CD4-positive, CD25-positive, alpha-beta regulatory T cell (primary cell): ENCODE measurements around the gene ERF. TPM values are rescaled to one million over a fixed set of nuclear protein-coding genes. Genes with fewer than 3 reads are reported as not detected.
A peak's percentile ranks its signal among the peaks of the same experiment; 100 is the strongest.

Experiments used
- ATAC-seq, 2 donors: fragments of 150-1000 bp; cut with Tn5 transposase; one replicate each; pipeline ENCODE4 v1.10.0; 2021; ENCODE audit warnings: low read depth in 2 of 2, moderate number of reproducible peaks in 2 of 2, moderate library complexity in 1 of 2
- DNase-seq, 3 donors: peaks; one replicate each; pipeline versions ENCODE4 v3.0.0 to v3.0.0-alpha.2; 2012 to 2022; ENCODE audit warnings: mixed read lengths in 1 of 3
- H3K27ac ChIP-seq: one replicate; pipeline ENCODE4 v1.7.0; 2013; ENCODE audit warnings: mild to moderate bottlenecking, low read length; ENCODE audit not compliant: insufficient read depth, poor library complexity, severe bottlenecking
- H3K27me3 ChIP-seq: one replicate; pipeline ENCODE4 v1.7.0; 2013; ENCODE audit warnings: low read length; ENCODE audit not compliant: control insufficient read depth, insufficient read depth
- H3K36me3 ChIP-seq: one replicate; pipeline ENCODE4 v1.7.0; 2013; ENCODE audit warnings: mild to moderate bottlenecking, low read length, moderate library complexity; ENCODE audit not compliant: control insufficient read depth, insufficient read depth
- H3K4me1 ChIP-seq: 2 replicates; pipeline ENCODE4 v1.7.0; 2013; ENCODE audit warnings: mild to moderate bottlenecking, low read length; ENCODE audit not compliant: insufficient read depth, control insufficient read depth, poor library complexity, severe bottlenecking
- H3K4me3 ChIP-seq: one replicate; pipeline ENCODE4 v1.7.0; 2013; ENCODE audit warnings: low read depth, mild to moderate bottlenecking, low read length, moderate library complexity
- H3K9me3 ChIP-seq, 2 experiments: 1 replicate in 1 of 2; 2 replicates in 1 of 2; pipeline ENCODE4 v1.7.0; 2013; ENCODE audit warnings: low read length in 2 of 2, mild to moderate bottlenecking in 1 of 2, moderate library complexity in 1 of 2; ENCODE audit not compliant: control insufficient read depth in 2 of 2
- H3K27ac Mint-ChIP-seq, 3 donors: one replicate each; pipeline ENCODE4 v1.8.0; 2020 to 2022; ENCODE audit warnings: mild to moderate bottlenecking in 3 of 3, mixed read lengths in 3 of 3, moderate library complexity in 2 of 3
- H3K27me3 Mint-ChIP-seq: one replicate; pipeline ENCODE4 v1.8.0; 2022; ENCODE audit warnings: mild to moderate bottlenecking, mixed read lengths
- H3K36me3 Mint-ChIP-seq: one replicate; pipeline ENCODE4 v1.8.0; 2020; ENCODE audit warnings: mixed read lengths
- H3K4me1 Mint-ChIP-seq, 4 donors: one replicate each; pipeline ENCODE4 v1.8.0; 2020 to 2022; ENCODE audit warnings: mixed read lengths in 4 of 4, mild to moderate bottlenecking in 1 of 4
- H3K4me3 Mint-ChIP-seq, 4 donors: one replicate each; pipeline ENCODE4 v1.8.0; 2020 to 2022; ENCODE audit warnings: mild to moderate bottlenecking in 4 of 4, mixed read lengths in 4 of 4, moderate library complexity in 3 of 4
- H3K9me3 Mint-ChIP-seq, 7 donors: one replicate each; pipeline ENCODE4 v1.8.0; 2020 to 2022; ENCODE audit warnings: mixed read lengths in 7 of 7, mild to moderate bottlenecking in 3 of 7, moderate library complexity in 2 of 7
- polyA plus RNA-seq, 4 donors: library from polyadenylated mRNA; unstranded; fragments of 300-500 nt; fragmentation: Illumina TruSeq; gene quantifications; one replicate each; pipeline ENCODE4 v1.2.3, GENCODE V29; 2021
- total RNA-seq: library from RNA; stranded (reverse); gene quantifications from one replicate; pipeline ENCODE4 v1.2.3, GENCODE V29; 2022

ERF gene
- total and polyA plus RNA-seq, 5 donors from 2014 or later: 1.4 to 96.4 (median 3.8) TPM

DNA sequence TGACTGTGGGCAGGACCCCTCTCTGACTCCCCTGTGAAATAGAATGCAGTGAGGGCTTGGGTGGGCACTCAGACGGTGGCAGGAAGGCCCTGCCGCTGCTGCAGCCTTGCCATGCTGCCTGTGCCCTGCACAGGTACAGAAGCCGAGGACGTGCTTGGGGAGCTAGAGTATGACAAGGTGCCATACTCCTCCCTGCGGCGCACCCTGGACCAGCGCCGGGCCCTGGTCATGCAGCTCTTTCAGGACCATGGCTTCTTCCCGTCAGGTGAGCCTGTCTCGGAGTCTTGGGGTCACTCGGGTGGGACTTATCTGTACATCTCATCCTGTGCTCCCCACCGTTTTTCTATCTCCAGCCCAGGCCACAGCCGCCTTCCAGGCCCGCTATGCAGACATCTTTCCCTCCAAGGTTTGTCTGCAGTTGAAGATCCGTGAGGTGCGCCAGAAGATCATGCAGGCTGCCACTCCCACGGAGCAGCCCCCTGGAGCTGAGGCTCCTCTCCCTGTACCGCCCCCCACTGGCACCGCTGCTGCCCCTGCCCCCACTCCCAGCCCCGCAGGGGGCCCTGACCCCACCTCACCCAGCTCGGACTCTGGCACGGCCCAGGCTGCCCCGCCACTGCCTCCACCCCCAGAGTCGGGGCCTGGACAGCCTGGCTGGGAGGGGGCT lies 39.7 kb upstream of the ERF start:
- Mint-ChIP-seq H3K27me3 (no peaks in the 10 kb centered on the region), H3K27ac (no peak overlapping the region), H3K9me3 (no peaks in the 10 kb centered on the region), H3K36me3 (peaks cover 5% of the 10 kb centered on the region), H3K4me1 (peaks cover 0 to 20% (median 9%) of the 10 kb centered on the region in 4 donors), H3K4me3 (peak overlapping the region in 1 of 4 donors; percentile 58)
- Histone ChIP-seq H3K27me3 (no peaks in the 10 kb centered on the region), H3K4me1 (peaks cover 3% of the 10 kb centered on the region), H3K4me3 (no peak overlapping the region), H3K9me3 (no peaks in the 10 kb centered on the region), H3K27ac (no peak overlapping the region), H3K36me3 (peaks cover 31% of the 10 kb centered on the region)
- DNase-seq (no peak), ATAC-seq (no peak)

DNA sequence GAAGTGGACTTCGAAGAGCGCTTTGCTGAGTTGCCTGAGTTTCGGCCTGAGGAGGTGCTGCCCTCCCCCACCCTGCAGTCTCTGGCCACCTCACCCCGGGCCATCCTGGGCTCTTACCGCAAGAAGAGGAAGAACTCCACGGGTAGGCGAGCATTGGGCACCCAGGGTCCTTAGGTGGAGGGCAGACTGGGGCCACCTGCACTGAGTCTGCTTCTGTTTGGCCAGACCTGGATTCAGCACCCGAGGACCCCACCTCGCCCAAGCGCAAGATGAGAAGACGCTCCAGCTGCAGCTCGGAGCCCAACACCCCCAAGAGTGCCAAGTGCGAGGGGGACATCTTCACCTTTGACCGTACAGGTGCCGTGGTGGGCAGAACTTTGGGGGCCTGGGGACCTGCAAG lies 39.0 kb upstream of the ERF start:
- no peaks in the 10 kb centered on the region for H3K9me3 ChIP-seq
- Mint-ChIP-seq H3K9me3 (no peaks in the 10 kb centered on the region), H3K27me3 (no peaks in the 10 kb centered on the region), H3K4me1 (peaks cover 0 to 20% (median 9%) of the 10 kb centered on the region in 4 donors), H3K27ac (no peak overlapping the region), H3K36me3 (peaks cover 5% of the 10 kb centered on the region), H3K4me3 (peak overlapping the region in 2 of 4 donors; percentile 21 to 58)
- H3K27me3 ChIP-seq: no peaks in the 10 kb centered on the region
- H3K4me1 ChIP-seq: peaks cover 3% of the 10 kb centered on the region
- no peak overlapping the region for H3K4me3 ChIP-seq
- DNase-seq: no peak
- ATAC-seq: no peak
- peaks cover 37% of the 10 kb centered on the region for H3K36me3 ChIP-seq
- no peak overlapping the region for H3K27ac ChIP-seq

DNA sequence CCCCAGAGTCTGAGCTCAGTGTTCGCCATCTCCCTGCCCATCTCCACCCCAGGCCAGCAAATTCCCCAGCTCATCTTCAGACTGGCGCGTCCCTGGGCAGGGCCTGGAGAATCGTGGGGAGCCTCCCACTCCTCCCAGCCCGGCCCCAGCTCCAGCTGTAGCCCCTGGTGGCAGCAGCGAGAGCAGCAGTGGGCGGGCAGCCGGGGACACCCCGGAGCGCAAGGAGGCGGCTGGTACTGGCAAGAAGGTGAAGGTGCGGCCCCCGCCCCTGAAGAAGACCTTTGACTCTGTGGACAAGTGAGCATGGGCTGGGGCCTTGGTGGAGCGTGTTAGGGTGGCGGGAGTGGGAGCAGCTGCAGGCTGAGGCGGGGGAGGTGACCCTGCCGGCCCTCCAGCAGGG lies 38.6 kb upstream of the ERF start:
- H3K27ac ChIP-seq: no peak overlapping the region
- Mint-ChIP-seq H3K27ac (no peak overlapping the region), H3K4me1 (peaks cover 0 to 20% (median 9%) of the 10 kb centered on the region in 4 donors), H3K9me3 (no peaks in the 10 kb centered on the region), H3K4me3 (peak overlapping the region in 1 of 4 donors; percentile 21), H3K36me3 (peaks cover 5% of the 10 kb centered on the region), H3K27me3 (no peaks in the 10 kb centered on the region)
- peaks cover 41% of the 10 kb centered on the region for H3K36me3 ChIP-seq
- no peaks in the 10 kb centered on the region for H3K27me3 ChIP-seq
- H3K9me3 ChIP-seq: no peaks in the 10 kb centered on the region
- DNase-seq: no peak
- no peak overlapping the region for H3K4me3 ChIP-seq
- no peak for ATAC-seq
- peaks cover 3% of the 10 kb centered on the region for H3K4me1 ChIP-seq

DNA sequence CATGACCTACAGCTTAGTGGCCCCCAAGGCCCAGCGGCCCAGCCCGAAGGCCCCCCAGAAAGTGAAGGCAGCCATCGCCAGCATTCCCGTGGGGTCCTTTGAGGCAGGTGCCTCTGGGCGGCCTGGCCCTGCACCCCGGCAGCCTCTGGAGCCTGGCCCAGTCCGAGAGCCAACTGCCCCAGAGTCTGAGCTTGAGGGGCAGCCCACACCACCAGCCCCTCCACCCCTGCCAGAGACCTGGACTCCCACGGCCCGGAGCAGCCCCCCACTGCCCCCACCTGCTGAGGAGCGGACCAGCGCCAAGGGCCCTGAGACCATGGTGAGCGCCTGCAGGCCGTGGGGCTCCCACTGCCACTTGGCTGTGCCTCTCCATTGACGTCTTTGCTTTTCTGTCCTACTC lies 38.0 kb upstream of the ERF start:
- Histone ChIP-seq H3K36me3 (peaks cover 47% of the 10 kb centered on the region), H3K27me3 (no peaks in the 10 kb centered on the region), H3K27ac (no peak overlapping the region), H3K9me3 (no peaks in the 10 kb centered on the region), H3K4me3 (no peak overlapping the region), H3K4me1 (peaks cover 3% of the 10 kb centered on the region)
- peaks cover 0 to 20% (median 9%) of the 10 kb centered on the region in 4 donors for H3K4me1 Mint-ChIP-seq
- ATAC-seq: no peak
- peaks cover 5% of the 10 kb centered on the region for H3K36me3 Mint-ChIP-seq
- no peak overlapping the region for H3K27ac Mint-ChIP-seq
- no peak for DNase-seq
- H3K27me3 Mint-ChIP-seq: no peaks in the 10 kb centered on the region
- H3K9me3 Mint-ChIP-seq: no peaks in the 10 kb centered on the region
- no peak overlapping the region for H3K4me3 Mint-ChIP-seq

DNA sequence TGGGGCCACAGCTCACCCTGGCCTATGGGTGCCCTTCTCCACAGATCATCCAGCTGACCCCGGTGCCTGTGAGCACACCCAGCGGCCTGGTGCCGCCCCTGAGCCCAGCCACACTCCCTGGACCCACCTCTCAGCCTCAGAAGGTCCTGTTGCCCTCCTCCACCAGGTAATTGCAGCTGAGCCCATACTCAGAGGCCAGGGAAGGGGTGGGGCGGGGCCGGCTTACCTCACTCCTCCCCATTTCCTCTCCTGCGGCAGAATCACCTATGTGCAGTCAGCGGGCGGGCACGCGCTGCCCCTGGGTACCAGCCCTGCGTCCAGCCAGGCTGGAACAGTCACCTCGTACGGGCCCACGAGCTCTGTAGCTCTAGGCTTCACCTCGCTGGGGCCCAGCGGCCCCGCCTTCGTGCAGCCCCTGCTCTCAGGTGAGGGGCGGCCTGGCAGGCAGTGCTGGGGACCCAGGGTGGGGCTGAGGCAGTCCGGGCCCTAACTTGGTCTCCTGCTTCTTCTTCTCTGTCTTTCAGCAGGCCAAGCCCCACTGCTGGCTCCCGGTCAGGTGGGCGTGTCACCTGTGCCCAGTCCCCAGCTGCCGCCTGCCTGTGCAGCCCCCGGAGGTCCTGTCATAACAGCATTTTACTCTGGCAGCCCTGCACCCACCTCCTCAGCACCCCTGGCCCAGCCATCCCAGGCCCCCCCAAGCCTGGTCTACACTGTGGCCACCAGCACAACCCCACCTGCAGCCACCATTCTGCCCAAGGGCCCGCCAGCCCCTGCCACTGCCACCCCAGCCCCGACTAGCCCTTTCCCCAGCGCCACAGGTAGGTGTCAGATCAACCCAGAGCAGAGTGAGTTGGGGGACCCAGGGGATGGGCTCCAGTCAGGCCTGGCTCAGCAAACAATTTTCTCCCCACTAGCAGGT lies 37.4 kb upstream of the ERF start:
- DNase-seq: no peak
- Histone ChIP-seq H3K4me1 (peaks cover 3% of the 10 kb centered on the region), H3K27me3 (no peaks in the 10 kb centered on the region), H3K36me3 (peaks cover 54% of the 10 kb centered on the region), H3K9me3 (no peaks in the 10 kb centered on the region), H3K27ac (no peak overlapping the region), H3K4me3 (no peak overlapping the region)
- Mint-ChIP-seq H3K4me1 (peaks cover 0 to 24% (median 9%) of the 10 kb centered on the region in 4 donors), H3K36me3 (peaks cover 5% of the 10 kb centered on the region), H3K27ac (peak overlapping the region in 1 of 3 donors; percentile 81), H3K27me3 (no peaks in the 10 kb centered on the region), H3K4me3 (no peak overlapping the region), H3K9me3 (no peaks in the 10 kb centered on the region)
- ATAC-seq: no peak

DNA sequence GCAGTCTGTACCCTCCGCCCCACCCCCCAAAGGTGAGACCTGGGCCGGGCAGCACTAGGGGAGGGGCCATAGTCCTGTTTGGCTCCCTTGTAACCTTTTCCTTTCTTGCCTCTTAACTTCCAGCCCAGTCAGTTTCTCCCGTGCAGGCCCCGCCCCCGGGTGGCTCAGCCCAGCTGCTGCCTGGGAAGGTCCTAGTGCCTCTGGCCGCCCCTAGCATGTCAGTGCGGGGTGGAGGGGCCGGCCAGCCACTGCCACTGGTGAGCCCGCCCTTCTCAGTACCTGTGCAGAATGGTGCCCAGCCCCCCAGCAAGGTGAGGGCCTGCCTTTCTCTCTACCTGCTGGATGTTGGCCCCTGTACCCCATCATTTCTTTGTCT lies 36.5 kb upstream of the ERF start:
- Histone ChIP-seq H3K4me3 (no peak overlapping the region), H3K4me1 (peaks cover 3% of the 10 kb centered on the region), H3K27me3 (no peaks in the 10 kb centered on the region), H3K9me3 (no peaks in the 10 kb centered on the region), H3K27ac (no peak overlapping the region), H3K36me3 (peaks cover 54% of the 10 kb centered on the region)
- peaks cover 5% of the 10 kb centered on the region for H3K36me3 Mint-ChIP-seq
- DNase-seq (no peak), ATAC-seq (no peak)
- H3K9me3 Mint-ChIP-seq: no peaks in the 10 kb centered on the region
- H3K4me3 Mint-ChIP-seq: no peak overlapping the region
- H3K27ac Mint-ChIP-seq: peak overlapping the region in 2 of 3 donors; percentile 4 to 81
- H3K4me1 Mint-ChIP-seq: peaks cover 0 to 24% (median 8%) of the 10 kb centered on the region in 4 donors
- no peaks in the 10 kb centered on the region for H3K27me3 Mint-ChIP-seq

DNA sequence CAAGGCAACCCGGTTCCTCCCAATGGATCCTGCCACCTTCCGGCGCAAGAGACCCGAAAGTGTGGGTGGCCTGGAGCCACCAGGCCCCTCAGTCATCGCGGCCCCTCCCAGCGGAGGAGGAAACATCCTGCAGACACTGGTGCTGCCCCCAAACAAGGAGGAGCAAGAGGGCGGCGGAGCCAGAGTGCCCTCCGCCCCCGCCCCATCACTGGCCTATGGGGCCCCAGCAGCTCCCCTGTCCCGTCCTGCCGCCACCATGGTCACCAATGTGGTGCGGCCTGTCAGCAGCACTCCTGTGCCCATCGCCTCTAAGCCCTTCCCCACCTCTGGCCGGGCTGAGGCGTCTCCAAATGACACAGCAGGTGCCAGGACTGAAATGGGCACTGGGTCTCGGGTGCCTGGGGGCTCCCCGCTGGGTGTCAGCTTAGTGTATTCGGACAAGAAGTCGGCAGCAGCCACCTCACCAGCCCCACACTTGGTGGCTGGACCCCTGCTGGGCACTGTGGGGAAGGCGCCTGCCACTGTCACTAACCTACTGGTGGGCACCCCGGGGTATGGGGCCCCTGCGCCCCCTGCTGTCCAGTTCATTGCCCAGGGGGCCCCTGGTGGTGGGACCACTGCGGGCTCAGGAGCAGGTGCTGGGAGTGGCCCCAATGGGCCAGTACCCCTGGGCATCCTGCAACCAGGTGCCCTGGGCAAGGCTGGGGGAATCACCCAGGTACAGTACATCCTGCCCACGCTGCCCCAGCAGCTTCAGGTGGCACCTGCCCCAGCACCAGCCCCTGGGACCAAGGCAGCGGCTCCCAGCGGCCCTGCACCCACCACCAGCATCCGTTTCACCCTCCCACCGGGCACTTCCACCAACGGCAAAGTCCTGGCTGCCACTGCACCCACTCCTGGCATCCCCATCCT lies 35.9 kb upstream of the ERF start:
- Mint-ChIP-seq H3K4me3 (no peak overlapping the region), H3K27ac (no peak overlapping the region), H3K4me1 (peaks cover 0 to 24% (median 8%) of the 10 kb centered on the region in 4 donors), H3K9me3 (no peaks in the 10 kb centered on the region), H3K36me3 (peaks cover 5% of the 10 kb centered on the region), H3K27me3 (no peaks in the 10 kb centered on the region)
- peak; percentile 70 to 78 for ATAC-seq
- peak; percentile 54 to 60 (median 55) for DNase-seq
- peaks cover 54% of the 10 kb centered on the region for H3K36me3 ChIP-seq
- no peak overlapping the region for H3K4me3 ChIP-seq
- H3K27me3 ChIP-seq: no peaks in the 10 kb centered on the region
- no peak overlapping the region for H3K27ac ChIP-seq
- H3K9me3 ChIP-seq: no peaks in the 10 kb centered on the region
- peaks cover 4% of the 10 kb centered on the region for H3K4me1 ChIP-seq
